K562 (cell line): ENCODE measurements around the gene DCTD. TPM values are rescaled to one million over a fixed set of nuclear protein-coding genes. Genes with fewer than 3 reads are reported as not detected.

Source experiments
- ATAC-seq: fragments of 200-7000 bp; cut with Tn5 transposase; 3 replicates; pipeline ENCODE4 v1.9.1; 2020; ENCODE audit warnings: moderate library complexity
- BruUV-seq: library from RNA; stranded (reverse); fragments of 400-500 nt; replicated peaks from 2 replicates; lab custom pipeline; 2021; lab: Mats Ljungman, UMichigan
- CTCF ChIA-PET: fragments of 300-600 bp; formaldehyde crosslinking; extraction: SDS; loops from one replicate; lab custom pipeline; 2021; ENCODE audit warnings: low intra/inter-chr PET ratio; lab: Yijun Ruan, JAX
- POLR2A ChIA-PET: fragments of 300-600, 350-650 bp; sonication (Branson Sonifier 250); formaldehyde crosslinking; extraction: SDS; loops from one replicate; lab custom pipeline; 2021; ENCODE audit warnings: antibody characterized with exemption, inconsistent platforms; lab: Yijun Ruan, JAX
- DNase-seq, 4 experiments: peaks; one replicate each; pipeline versions ENCODE4 v3.0.0 to v3.0.0-alpha.2; 2011 to 2018; ENCODE audit warnings: low spot score in 3 of 4, mixed read lengths in 3 of 4; ENCODE audit errors: extremely low read depth in 1 of 4
- FAIRE-seq: peaks from 2 replicates; lab custom pipeline; 2011; peaks lifted over from hg19 to GRCh38; lab: Jason Lieb, UNC
- H2AFZ ChIP-seq: 2 replicates; pipeline ENCODE4 v1.6.0; 2011; ENCODE audit warnings: low read depth, low read length, control low read depth, inconsistent platforms
- H3K27ac ChIP-seq: fragments of 200-600 bp; 3 replicates; pipeline ENCODE4 v1.8.0; 2011; ENCODE audit warnings: low read depth, mild to moderate bottlenecking, control low read depth, inconsistent platforms, low read length, moderate library complexity, mixed read lengths; ENCODE audit errors: extremely low read depth
- H3K27me3 ChIP-seq, 2 experiments: fragments of 300-600 bp in 1 of 2; 2 replicates in 1 of 2; 3 replicates in 1 of 2; pipeline versions ENCODE4 v1.6.0 to v1.8.0; 2011; ENCODE audit warnings: inconsistent platforms in 2 of 2, low read length in 2 of 2, mild to moderate bottlenecking in 1 of 2, mixed read lengths in 1 of 2, moderate library complexity in 1 of 2; ENCODE audit not compliant: control insufficient read depth in 2 of 2, insufficient read depth in 2 of 2
- H3K36me3 ChIP-seq: fragments of 300-600 bp; 3 replicates; pipeline ENCODE4 v1.8.0; 2011; ENCODE audit warnings: mild to moderate bottlenecking, low read length, inconsistent platforms; ENCODE audit not compliant: control insufficient read depth, insufficient read depth
- H3K4me1 ChIP-seq, 2 experiments: fragments of 200-600 bp in 1 of 2; replicated peaks in 1 of 2; 2 replicates in 1 of 2; 3 replicates in 1 of 2; pipeline versions ENCODE4 v1.5.1 to v1.8.0; 2011; ENCODE audit warnings: inconsistent platforms in 2 of 2, low read length in 2 of 2, mild to moderate bottlenecking in 1 of 2, mixed read lengths in 1 of 2, moderate library complexity in 1 of 2; ENCODE audit not compliant: control insufficient read depth in 2 of 2, insufficient read depth in 2 of 2
- H3K4me2 ChIP-seq: 2 replicates; pipeline ENCODE4 v1.6.1; 2011; ENCODE audit warnings: low read length, control low read depth, inconsistent platforms, mixed read lengths; ENCODE audit not compliant: insufficient read depth
- H3K4me3 ChIP-seq: fragments of 200-600 bp; sonication (generic), shearing (Covaris generic); 2 replicates; pipeline ENCODE4 v1.5.1; 2016; ENCODE audit warnings: control low read depth, inconsistent platforms
- H3K79me2 ChIP-seq: fragments of 200-600 bp; 3 replicates; pipeline ENCODE4 v1.8.0; 2011; ENCODE audit warnings: low read length, inconsistent platforms; ENCODE audit not compliant: control insufficient read depth, insufficient read depth
- H3K9ac ChIP-seq, 2 experiments: 2 replicates each; pipeline versions ENCODE4 v1.6.0 to v1.6.1; 2011; ENCODE audit warnings: low read depth in 2 of 2, low read length in 2 of 2, control low read depth in 1 of 2, inconsistent platforms in 1 of 2, mild to moderate bottlenecking in 1 of 2, mixed read lengths in 1 of 2; ENCODE audit not compliant: insufficient read depth in 1 of 2
- H3K9me1 ChIP-seq: one replicate; pipeline ENCODE4 v1.6.0; 2011; ENCODE audit warnings: inconsistent platforms, mild to moderate bottlenecking, low read length, moderate library complexity; ENCODE audit not compliant: control insufficient read depth, insufficient read depth
- H3K9me3 ChIP-seq: replicated peaks from 2 replicates; pipeline ENCODE4 v1.5.1; 2011; ENCODE audit warnings: low read depth, low read length, inconsistent platforms; ENCODE audit not compliant: control insufficient read depth, insufficient read depth
- H4K20me1 ChIP-seq: replicated peaks from 2 replicates; pipeline ENCODE4 v1.6.1; 2011; ENCODE audit warnings: low read length, inconsistent platforms, mixed read lengths; ENCODE audit not compliant: control insufficient read depth, insufficient read depth
- HNRNPH1 ChIP-seq: fragments of 200-400 bp; formaldehyde crosslinking; optimal IDR thresholded peaks from 2 replicates; pipeline ENCODE3; 2017; ENCODE audit warnings: low read depth, mild to moderate bottlenecking, low read length, moderate library complexity
- SP2 ChIP-seq: IDR thresholded peaks from 2 replicates; pipeline ENCODE4 v1.6.1; 2011; ENCODE audit warnings: mild to moderate bottlenecking, low read depth, low read length, moderate library complexity; ENCODE audit not compliant: poor library complexity, severe bottlenecking; ENCODE audit errors: extremely low read depth
- ZNF184 ChIP-seq: sonication (generic); formaldehyde crosslinking; IDR thresholded peaks from 2 replicates; pipeline ENCODE4 v1.5.0; 2020; ENCODE audit warnings: missing genetic modification reagents
- WGBS: fragments of 100-300 bp; shearing (Covaris generic); methylation state at CpG from one replicate; pipeline ENCODE4 v1.1.6; 2016; ENCODE audit warnings: low coverage, mixed read lengths; ENCODE audit not compliant: insufficient coverage; ENCODE audit errors: missing lambda C conversion rate; 5-methylcytosine and 5-hydroxymethylcytosine counted together
- in situ Hi-C: fragments of 300-500 bp; cut with MboI; formaldehyde crosslinking; loops from 4 replicates; pipeline ENCODE4 v1.15.0; 2018; ENCODE audit warnings: inconsistent platforms, mixed read lengths
- intact Hi-C: fragments of 100-400 bp; cut with micrococcal nuclease; formaldehyde crosslinking; loops from 2 replicates; pipeline ENCODE4 v1.14.2; 2022
- polyA plus RNA-seq, 8 experiments: library from polyadenylated mRNA; depleted of rRNA in 4 of 8; stranded (reverse) in 5 of 8; unstranded in 3 of 8; fragments of >200 nt; fragmentation: Nextera tagmentation in 2 of 8; fragmentation: Illumina TruSeq in 1 of 8; extraction: Ambion mirVana in 2 of 8; extraction: Trizol in 1 of 8; gene quantifications; 2 replicates each; pipeline versions ENCODE4 v1.2.1 to v1.2.3, GENCODE V29; 2011 to 2014; ENCODE audit warnings: inconsistent platforms in 1 of 8, missing spikeins in 1 of 8
- total RNA-seq, 7 experiments: library from RNA; depleted of rRNA in 6 of 7; stranded (reverse); fragments of >200 nt in 6 of 7; fragmentation: Illumina TruSeq in 2 of 7; extraction: Trizol in 2 of 7; gene quantifications; 2 replicates each; pipeline versions ENCODE4 v1.2.1 to v1.2.3, GENCODE V29; 2011 to 2021; ENCODE audit warnings: low replicate concordance in 1 of 7
- TF ChIP-seq, protein P1 (sequence below): fragments of 450-650 bp; formaldehyde crosslinking; IDR thresholded peaks from 2 replicates; pipeline ENCODE4 v1.4.0; 2022; ENCODE audit warnings: missing genetic modification characterization

DCTD gene
- total and polyA plus RNA-seq, 9 of the 15 experiments (the other 6 are each of a cell fraction or from before 2014, with no cell fraction given) = 38.7 to 114 (median 76.5) TPM

DNA sequence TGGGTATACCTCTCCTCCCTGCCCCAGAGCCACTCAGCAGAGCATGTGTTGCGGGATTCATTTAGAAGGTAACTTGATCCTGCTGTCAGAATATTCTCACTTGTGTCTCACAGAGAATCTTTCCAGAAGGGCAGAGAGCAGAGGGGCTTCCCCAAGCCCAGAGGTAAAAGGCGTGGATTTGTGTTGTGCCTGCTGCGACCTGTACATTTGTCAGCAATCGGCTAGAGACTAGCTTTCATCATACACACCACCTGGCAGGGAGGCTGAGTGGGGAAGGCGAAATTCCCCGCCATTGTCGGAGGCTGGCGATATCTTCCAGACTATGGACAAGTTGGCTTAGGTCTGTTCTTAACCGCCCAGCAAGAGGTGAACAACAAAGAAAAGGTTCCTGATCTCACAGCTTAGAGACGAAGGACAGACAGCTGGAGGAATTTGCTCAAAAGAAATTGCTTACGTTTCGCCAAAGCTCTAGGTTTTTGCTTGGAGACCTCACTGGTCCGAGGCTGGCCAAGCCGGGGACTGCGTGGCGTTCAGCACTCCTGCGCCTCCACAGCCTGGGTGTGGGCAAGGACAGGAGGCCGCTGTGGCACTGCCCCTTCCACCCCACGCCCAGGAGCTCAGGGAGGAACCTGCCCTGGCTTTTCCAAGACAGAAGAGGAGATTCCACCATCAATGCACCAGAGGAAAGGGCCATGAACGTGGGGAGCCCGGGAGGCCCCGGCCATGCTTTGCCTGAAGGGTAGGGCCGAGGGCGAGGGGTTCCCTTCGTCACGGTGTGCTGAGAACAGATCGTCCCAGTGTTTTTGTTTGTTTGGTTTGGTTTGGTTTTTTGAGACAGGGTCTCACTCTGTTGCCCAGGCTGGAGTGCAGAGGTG lies 69.4 kb downstream of the DCTD start:
- no peaks in the 10 kb centered on the region for H3K79me2 ChIP-seq
- ATAC-seq = no peak

More for the DNA sequence above, 69.4 kb downstream of the DCTD start:
- Histone ChIP-seq H3K9me1 (no peaks in the 10 kb centered on the region), H3K4me3 (no peak overlapping the region), H3K4me1 (no peaks in the 10 kb centered on the region), H3K27me3 (peaks cover 36 to 87% of the 10 kb centered on the region in 2 experiments), H2AFZ (no peak overlapping the region), H3K27ac (no peak overlapping the region), H3K9me3 (no peaks in the 10 kb centered on the region), H3K4me2 (no peak overlapping the region), H4K20me1 (no peaks in the 10 kb centered on the region), H3K9ac (no peak overlapping the region), H3K36me3 (no peaks in the 10 kb centered on the region)
- CTCF ChIA-PET = no interaction called here
- DNase-seq (no peak), FAIRE-seq (no peak)
- TF ChIP-seq ZNF184 (no peak), SP2 (no peak), HNRNPH1 (no peak)
- TF ChIP-seq, protein P1, sequence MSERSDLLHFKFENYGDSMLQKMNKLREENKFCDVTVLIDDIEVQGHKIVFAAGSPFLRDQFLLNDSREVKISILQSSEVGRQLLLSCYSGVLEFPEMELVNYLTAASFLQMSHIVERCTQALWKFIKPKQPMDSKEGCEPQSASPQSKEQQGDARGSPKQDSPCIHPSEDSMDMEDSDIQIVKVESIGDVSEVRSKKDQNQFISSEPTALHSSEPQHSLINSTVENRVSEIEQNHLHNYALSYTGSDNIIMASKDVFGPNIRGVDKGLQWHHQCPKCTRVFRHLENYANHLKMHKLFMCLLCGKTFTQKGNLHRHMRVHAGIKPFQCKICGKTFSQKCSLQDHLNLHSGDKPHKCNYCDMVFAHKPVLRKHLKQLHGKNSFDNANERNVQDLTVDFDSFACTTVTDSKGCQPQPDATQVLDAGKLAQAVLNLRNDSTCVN (CRISPR knock-in tag) = no peak
- POLR2A ChIA-PET = no interaction called here
- 3% methylated on average over 27 of the region's 27 CpGs for WGBS
- in situ Hi-C loops = no loop called here
- BruUV-seq = no TSS peak
- intact Hi-C loops = no loop called here
